ENCODE measurements around the gene SNTB2.

DNA sequence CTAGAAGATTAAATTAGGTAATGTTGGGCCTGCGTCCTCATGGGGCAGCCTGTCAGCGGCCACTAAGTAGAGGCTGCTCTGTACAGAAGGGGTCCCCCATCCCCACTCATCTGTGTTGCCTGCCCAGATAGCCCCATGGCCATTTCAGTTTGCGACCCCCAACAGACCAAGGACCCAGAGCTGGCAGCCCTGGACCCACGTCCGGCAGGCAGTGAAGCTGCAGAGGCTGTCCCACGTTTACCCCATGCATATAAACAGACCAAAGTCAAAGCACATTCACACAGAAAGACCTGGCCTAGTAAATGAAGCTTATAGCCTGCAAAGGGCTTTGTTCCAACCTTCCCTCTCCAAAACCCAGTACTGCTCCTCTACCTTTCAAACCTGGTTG is 138.8 kb downstream of the SNTB2 start:
- TF ChIP-seq SMC3 (IDR thresholded peaks at IDR 0.05; ENCODE audit: borderline replicate concordance, low read length) (no peak), CTCF (IDR thresholded peaks at IDR 0.05 in 2 of 3, conservative IDR thresholded peaks at IDR 0.05 in 1 of 3; ENCODE audit: control insufficient read depth in 2 of 3, extremely low read depth in 1 of 3, insufficient read depth in 1 of 3, low read depth in 3 of 3, low read length in 3 of 3) (no peak), GABPA (IDR thresholded peaks at IDR 0.05; ENCODE audit: low read depth) (no peak), SUZ12 (IDR thresholded peaks at IDR 0.05; ENCODE audit: unreplicated experiment) (no peak), PBX3 (IDR thresholded peaks at IDR 0.05; ENCODE audit: insufficient replicate concordance, low read depth, low read length) (no peak)
- TF ChIP-seq, protein P1, sequence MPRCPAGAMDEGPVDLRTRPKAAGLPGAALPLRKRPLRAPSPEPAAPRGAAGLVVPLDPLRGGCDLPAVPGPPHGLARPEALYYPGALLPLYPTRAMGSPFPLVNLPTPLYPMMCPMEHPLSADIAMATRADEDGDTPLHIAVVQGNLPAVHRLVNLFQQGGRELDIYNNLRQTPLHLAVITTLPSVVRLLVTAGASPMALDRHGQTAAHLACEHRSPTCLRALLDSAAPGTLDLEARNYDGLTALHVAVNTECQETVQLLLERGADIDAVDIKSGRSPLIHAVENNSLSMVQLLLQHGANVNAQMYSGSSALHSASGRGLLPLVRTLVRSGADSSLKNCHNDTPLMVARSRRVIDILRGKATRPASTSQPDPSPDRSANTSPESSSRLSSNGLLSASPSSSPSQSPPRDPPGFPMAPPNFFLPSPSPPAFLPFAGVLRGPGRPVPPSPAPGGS (IDR thresholded peaks at IDR 0.05; ENCODE audit: borderline replicate concordance, insufficient read depth, low read depth, low read length, poor library complexity, severe bottlenecking), result no peak
